HS-5 (cell line): ENCODE data around the gene BAHCC1.

Experiments used
- DNase-seq: peaks from one replicate; pipeline ENCODE4 v3.0.0-alpha.2; 2012; ENCODE audit warnings: low read depth

BAHCC1 gene

GRCh38 chr17:81443269-81443668 is 48.0 kb downstream of the BAHCC1 start:
- DNase-seq = no peak

GRCh38 chr17:81444610-81445339 is 49.5 kb downstream of the BAHCC1 start:
- no peak for DNase-seq

GRCh38 chr17:81445642-81446503 is 50.6 kb downstream of the BAHCC1 start:
- no peak for DNase-seq

- DNase-seq = no peak
These were observed 52.2 kb downstream of the BAHCC1 start for GRCh38 chr17:81447331-81447933.

GRCh38 chr17:81448442-81448841 is 53.2 kb downstream of the BAHCC1 start:
- DNase-seq = no peak

GRCh38 chr17:81448950-81449349 is 53.7 kb downstream of the BAHCC1 start:
- no peak for DNase-seq

- no peak for DNase-seq
These were observed 54.1 kb downstream of the BAHCC1 start for GRCh38 chr17:81449351-81449750.

GRCh38 chr17:81451823-81452222 is 56.6 kb downstream of the BAHCC1 start:
- DNase-seq = no peak

- no peak for DNase-seq
These were observed 57.3 kb downstream of the BAHCC1 start for GRCh38 chr17:81452551-81452950.

GRCh38 chr17:81453076-81453475 is 57.8 kb downstream of the BAHCC1 start:
- no peak for DNase-seq

GRCh38 chr17:81453712-81454111 is 58.5 kb downstream of the BAHCC1 start:
- DNase-seq = no peak

GRCh38 chr17:81454473-81454872 is 59.2 kb downstream of the BAHCC1 start:
- DNase-seq = no peak

- no peak for DNase-seq
These were observed 60.1 kb downstream of the BAHCC1 start for GRCh38 chr17:81455387-81455786.

- DNase-seq = no peak
These were observed 60.8 kb downstream of the BAHCC1 start for GRCh38 chr17:81456091-81456490.

- DNase-seq = no peak
These were observed 61.5 kb downstream of the BAHCC1 start for GRCh38 chr17:81456798-81457197.

- no peak for DNase-seq
These were observed 62.1 kb downstream of the BAHCC1 start for GRCh38 chr17:81457401-81457800.

GRCh38 chr17:81457917-81458555 is 62.8 kb downstream of the BAHCC1 start:
- no peak for DNase-seq

- no peak for DNase-seq
These were observed 63.4 kb downstream of the BAHCC1 start for GRCh38 chr17:81458628-81459027.

- no peak for DNase-seq
These were observed 64.0 kb downstream of the BAHCC1 start for GRCh38 chr17:81459224-81459623.

- no peak for DNase-seq
These were observed 64.6 kb downstream of the BAHCC1 start for GRCh38 chr17:81459864-81460263.

GRCh38 chr17:81460856-81461460 is 65.7 kb downstream of the BAHCC1 start:
- no peak for DNase-seq
